Tibial nerve (tissue), 3 donors: ENCODE results near the gene GPR146.

ENCODE experiments used
- CTCF ChIP-seq, 5 experiments: fragments of 200-600 bp in 3 of 5; fragments of 450-650 bp in 2 of 5; sonication (generic) in 3 of 5; IDR thresholded peaks; one replicate each; pipeline ENCODE4 v1.5.1; 2016 to 2019; ENCODE audit warnings: antibody characterized with exemption in 5 of 5, mild to moderate bottlenecking in 3 of 5, moderate library complexity in 2 of 5
- POLR2A ChIP-seq, 2 donors: fragments of 450-650 bp; IDR thresholded peaks; one replicate each; pipeline ENCODE4 v1.6.1; 2017; ENCODE audit warnings: antibody characterized with exemption in 2 of 2, mild to moderate bottlenecking in 2 of 2, moderate library complexity in 2 of 2

GRCh38 chr7:1007901-1008300, 36.4 kb upstream of the GPR146 start:
- no peak for TF ChIP-seq CTCF (IDR thresholded peaks at IDR 0.05)
- TF ChIP-seq POLR2A (IDR thresholded peaks at IDR 0.05): no peak
